Gastroesophageal sphincter (tissue), 4 donors: ENCODE measurements around the gene RBM12. TPM values are rescaled to one million over a fixed set of nuclear protein-coding genes. Genes with fewer than 3 reads are reported as not detected.

ENCODE experiments used
- ATAC-seq: fragments of 150-250 bp; one replicate; pipeline ENCODE4 v1.9.1; 2016; ENCODE audit warnings: mild to moderate bottlenecking, moderate library complexity
- H3K27ac ChIP-seq, 4 donors: fragments of 200-600 bp; sonication (generic) in 3 of 4; 1 replicate in 3 of 4; 2 replicates in 1 of 4; pipeline ENCODE4 v1.5.1; 2016 to 2019
- H3K27me3 ChIP-seq: fragments of 200-600 bp; sonication (generic); one replicate; pipeline ENCODE4 v1.5.1; 2019
- H3K36me3 ChIP-seq, 2 donors: fragments of 200-600 bp; sonication (generic); one replicate each; pipeline ENCODE4 v1.5.1; 2019; ENCODE audit warnings: control low read depth in 1 of 2
- H3K4me1 ChIP-seq, 3 donors: fragments of 200-600 bp; sonication (generic); 1 replicate in 2 of 3; 2 replicates in 1 of 3; pipeline ENCODE4 v1.5.1; 2016 to 2019; ENCODE audit warnings: control low read depth in 2 of 3
- H3K4me3 ChIP-seq, 2 donors: fragments of 200-600 bp; sonication (generic); one replicate each; pipeline ENCODE4 v1.5.1; 2019; ENCODE audit warnings: mild to moderate bottlenecking in 1 of 2, moderate library complexity in 1 of 2
- H3K9me3 ChIP-seq, 3 donors: fragments of 200-600 bp; sonication (generic); one replicate each; pipeline ENCODE4 v1.5.1; 2017 to 2019; ENCODE audit warnings: control low read depth in 2 of 3
- CTCF ChIP-seq, 4 experiments: fragments of 200-600 bp in 2 of 4; fragments of 450-650 bp in 2 of 4; sonication (generic) in 1 of 4; IDR thresholded peaks; one replicate each; pipeline ENCODE4 v1.5.1; 2017 to 2019; ENCODE audit warnings: antibody characterized with exemption in 4 of 4, mild to moderate bottlenecking in 2 of 4, moderate library complexity in 2 of 4
- EP300 ChIP-seq: sonication (generic); formaldehyde crosslinking; IDR thresholded peaks from one replicate; pipeline ENCODE4 v1.6.1; 2017; ENCODE audit warnings: antibody characterized with exemption, mild to moderate bottlenecking
- POLR2A ChIP-seq, 2 donors: fragments of 450-650 bp; IDR thresholded peaks; one replicate each; pipeline ENCODE4 v1.6.1; 2017; ENCODE audit warnings: antibody characterized with exemption in 2 of 2, mild to moderate bottlenecking in 2 of 2, moderate library complexity in 1 of 2
- POLR2AphosphoS5 ChIP-seq: sonication (generic); formaldehyde crosslinking; IDR thresholded peaks from one replicate; pipeline ENCODE4 v1.6.1; 2017; ENCODE audit warnings: antibody characterized with exemption
- WGBS, 2 donors: methylation state at CpG; one replicate each; pipeline ENCODE4 v1.1.5; 2018; ENCODE audit warnings: low coverage in 1 of 2; 5-methylcytosine and 5-hydroxymethylcytosine counted together
- total RNA-seq, 4 donors: library from RNA; depleted of rRNA; stranded (reverse); fragments of >200 nt; gene quantifications; one replicate each; pipeline ENCODE4 v1.1.0, GENCODE V29; 2016

The RBM12 gene
- total RNA-seq, 4 donors from 2014 or later, result 18.9 to 36.3 (median 29.5) TPM

- Histone ChIP-seq H3K4me3 (peak overlapping the region; percentile 34 to 70), H3K9me3 (no peaks in the 10 kb centered on the region), H3K27me3 (no peaks in the 10 kb centered on the region), H3K27ac (peak overlapping the region in 3 of 4 donors; percentile 90 to 97 (median 94)), H3K4me1 (peaks cover 0 to 45% (median 22%) of the 10 kb centered on the region in 3 donors), H3K36me3 (peaks cover 0 to 10% of the 10 kb centered on the region in 2 donors)
- ATAC-seq, result peak; percentile 52
- 0 to 10% methylated on average over 3 to 21 of the region's 57 CpGs for WGBS, 2 donors
- peak; percentile 29 to 30 for TF ChIP-seq POLR2A (IDR thresholded peaks at IDR 0.05)
- no peak for TF ChIP-seq POLR2AphosphoS5
- no peak for TF ChIP-seq EP300
- TF ChIP-seq CTCF (IDR thresholded peaks at IDR 0.05), result peak in 1 of 4 experiments; percentile 7
Observed at GRCh38 chr20:35616465-35617396, 48.0 kb downstream of the RBM12 start.

GRCh38 chr20:35615667-35616464, 48.8 kb downstream of the RBM12 start, which contains the start of gene SPAG4:
SPAG4 (plus strand) TSS chr20:35615829; CDS start chr20:35616004, 175 bp downstream.
- H3K36me3 ChIP-seq, result peaks cover 0 to 2% of the 10 kb centered on the region in 2 donors
- H3K4me3 ChIP-seq, result peak within 1 kb of the TSS; percentile 64 to 70
- peak; percentile 92 for ATAC-seq
- H3K4me1 ChIP-seq, result peaks cover 0 to 45% (median 22%) of the 10 kb centered on the region in 3 donors
- H3K9me3 ChIP-seq, result no peaks in the 10 kb centered on the region
- no peak for TF ChIP-seq CTCF (IDR thresholded peaks at IDR 0.05)
- peak; percentile 64 to 77 for TF ChIP-seq POLR2A (IDR thresholded peaks at IDR 0.05)
- TF ChIP-seq POLR2AphosphoS5, result peak; percentile 64
- H3K27ac ChIP-seq, result peak within 1 kb of the TSS; percentile 90 to 97 (median 94)
- 0% methylated on average over 14 of the region's 68 CpGs; no CpG with 5 or more reads in 1 of the 2 donors for WGBS, 2 donors
- H3K27me3 ChIP-seq, result no peaks in the 10 kb centered on the region

DNA sequence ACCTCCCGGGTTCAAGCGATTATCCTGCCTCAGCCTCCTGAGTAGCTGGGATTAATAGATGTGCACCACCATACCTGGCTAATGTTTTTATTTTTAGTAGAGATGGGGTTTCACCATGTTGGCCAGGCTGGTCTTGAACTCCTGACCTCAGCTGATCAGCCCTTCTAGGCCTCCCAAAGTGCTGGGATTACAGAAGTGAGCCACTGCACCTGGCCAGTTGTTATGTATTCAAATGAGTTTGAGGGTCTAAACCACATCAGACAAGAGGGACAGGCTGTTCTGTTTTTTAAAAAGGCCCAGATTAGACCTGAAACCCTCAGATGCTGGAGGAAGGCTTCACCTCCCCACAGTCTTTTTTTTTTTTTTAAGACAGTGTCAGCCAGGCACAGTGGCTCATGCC, 53.2 kb downstream of the RBM12 start:
- ATAC-seq, result no peak
- Histone ChIP-seq H3K27ac (no peak overlapping the region), H3K4me1 (peaks cover 0 to 9% (median 0%) of the 10 kb centered on the region in 3 donors), H3K4me3 (no peak overlapping the region), H3K36me3 (no peaks in the 10 kb centered on the region), H3K9me3 (no peaks in the 10 kb centered on the region), H3K27me3 (no peaks in the 10 kb centered on the region)
- TF ChIP-seq POLR2A (IDR thresholded peaks at IDR 0.05) (no peak), POLR2AphosphoS5 (no peak), CTCF (IDR thresholded peaks at IDR 0.05) (no peak), EP300 (no peak)
- 100% methylated on average over 2 of the region's 2 CpGs for WGBS, 2 donors

GRCh38 chr20:35610833-35611427, 53.8 kb downstream of the RBM12 start:
- Histone ChIP-seq H3K36me3 (no peaks in the 10 kb centered on the region), H3K4me3 (no peak overlapping the region), H3K27ac (no peak overlapping the region), H3K9me3 (no peaks in the 10 kb centered on the region), H3K4me1 (peaks cover 0 to 6% (median 0%) of the 10 kb centered on the region in 3 donors), H3K27me3 (no peaks in the 10 kb centered on the region)
- 85% methylated on average over 3 of the region's 9 CpGs; no CpG with 5 or more reads in 1 of the 2 donors for WGBS, 2 donors
- no peak for ATAC-seq
- TF ChIP-seq POLR2A (IDR thresholded peaks at IDR 0.05) (no peak), EP300 (no peak), POLR2AphosphoS5 (no peak), CTCF (IDR thresholded peaks at IDR 0.05) (no peak)
